Fibroblast of lung (primary cell): ENCODE results near the gene NSDHL.

Experiments used
- EZH2 ChIP-seq: IDR thresholded peaks from 2 replicates; pipeline ENCODE4 v1.5.1; 2012; ENCODE audit warnings: low read length, control low read depth, mild to moderate bottlenecking; ENCODE audit errors: missing control alignments
- TF ChIP-seq, protein P1 (sequence below), 2 donors: IDR thresholded peaks in 1 of 2; conservative IDR thresholded peaks in 1 of 2; 1 replicate in 1 of 2; 2 replicates in 1 of 2; pipeline ENCODE4 v1.5.1; 2011 to 2012; ENCODE audit warnings: low read length in 2 of 2, control low read depth in 1 of 2, inconsistent platforms in 1 of 2, low read depth in 1 of 2, mild to moderate bottlenecking in 1 of 2

DNA sequence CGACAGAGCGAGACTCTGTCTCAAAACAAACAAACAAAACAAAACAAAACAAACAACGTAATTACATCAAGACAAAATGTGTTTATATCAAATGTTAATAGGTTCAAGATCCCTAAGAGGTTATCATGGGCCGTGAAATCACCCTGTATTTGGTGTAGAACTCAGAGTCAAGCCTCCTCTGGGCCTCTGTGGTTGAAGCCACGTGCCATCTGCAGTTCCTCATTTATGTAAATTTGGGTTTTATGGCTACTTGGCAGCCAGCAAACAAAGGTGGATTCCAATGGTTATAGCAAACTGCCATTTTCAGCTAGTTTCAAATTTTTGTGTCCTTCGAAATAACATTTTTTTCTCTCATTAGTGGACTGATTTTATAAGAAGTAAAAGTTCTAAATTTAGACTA, 16.4 kb downstream of the NSDHL start:
- TF ChIP-seq, protein P1, sequence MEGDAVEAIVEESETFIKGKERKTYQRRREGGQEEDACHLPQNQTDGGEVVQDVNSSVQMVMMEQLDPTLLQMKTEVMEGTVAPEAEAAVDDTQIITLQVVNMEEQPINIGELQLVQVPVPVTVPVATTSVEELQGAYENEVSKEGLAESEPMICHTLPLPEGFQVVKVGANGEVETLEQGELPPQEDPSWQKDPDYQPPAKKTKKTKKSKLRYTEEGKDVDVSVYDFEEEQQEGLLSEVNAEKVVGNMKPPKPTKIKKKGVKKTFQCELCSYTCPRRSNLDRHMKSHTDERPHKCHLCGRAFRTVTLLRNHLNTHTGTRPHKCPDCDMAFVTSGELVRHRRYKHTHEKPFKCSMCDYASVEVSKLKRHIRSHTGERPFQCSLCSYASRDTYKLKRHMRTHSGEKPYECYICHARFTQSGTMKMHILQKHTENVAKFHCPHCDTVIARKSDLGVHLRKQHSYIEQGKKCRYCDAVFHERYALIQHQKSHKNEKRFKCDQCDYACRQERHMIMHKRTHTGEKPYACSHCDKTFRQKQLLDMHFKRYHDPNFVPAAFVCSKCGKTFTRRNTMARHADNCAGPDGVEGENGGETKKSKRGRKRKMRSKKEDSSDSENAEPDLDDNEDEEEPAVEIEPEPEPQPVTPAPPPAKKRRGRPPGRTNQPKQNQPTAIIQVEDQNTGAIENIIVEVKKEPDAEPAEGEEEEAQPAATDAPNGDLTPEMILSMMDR (conservative IDR thresholded peaks at IDR 0.05 in 1 of 2, IDR thresholded peaks at IDR 0.05 in 1 of 2; ENCODE audit: low read depth in 1 of 2, low read length in 2 of 2), result no peak
- TF ChIP-seq EZH2, result no peak
